OCI-LY7 (cell line): ENCODE measurements around the gene GAP43. TPM values are rescaled to one million over a fixed set of nuclear protein-coding genes. Genes with fewer than 3 reads are reported as not detected.

Source experiments
- BruUV-seq: library from RNA; stranded (reverse); fragments of 400-500 nt; replicated peaks from 2 replicates; lab custom pipeline; 2021; lab: Mats Ljungman, UMichigan
- CTCF ChIA-PET: fragments of 300-600 bp; sonication (Branson Sonifier 250); formaldehyde crosslinking; loops from one replicate; lab custom pipeline; 2022; ENCODE audit warnings: antibody characterized with exemption; ENCODE audit not compliant: unreplicated experiment; lab: Charles Lee
- POLR2A ChIA-PET: fragments of 300-600 bp; sonication (Branson Sonifier 250); formaldehyde crosslinking; loops from one replicate; lab custom pipeline; 2022; ENCODE audit warnings: antibody characterized with exemption; lab: Charles Lee
- DNase-seq: peaks from one replicate; pipeline ENCODE4 v3.0.0-alpha.2; 2015; ENCODE audit warnings: low spot score
- H2AFZ ChIP-seq: fragments of 200-600 bp; sonication (generic), shearing (Covaris generic); 2 replicates; pipeline ENCODE4 v1.6.1; 2014; ENCODE audit warnings: mild to moderate bottlenecking, antibody characterized with exemption, low read length, moderate library complexity
- H3K27ac ChIP-seq: fragments of 200-600 bp; sonication (generic); 2 replicates; pipeline ENCODE4 v1.5.1; 2014; ENCODE audit warnings: mixed run types, low read depth, mild to moderate bottlenecking, moderate library complexity, low read length, inconsistent platforms; ENCODE audit not compliant: poor library complexity, severe bottlenecking
- H3K36me3 ChIP-seq: fragments of 200-600 bp; sonication (generic); 2 replicates; pipeline ENCODE4 v1.6.1; 2014; ENCODE audit warnings: mild to moderate bottlenecking, antibody characterized with exemption, low read length, moderate library complexity, mixed read lengths; ENCODE audit not compliant: insufficient read depth
- H3K4me1 ChIP-seq: fragments of 200-600 bp; sonication (generic); 2 replicates; pipeline ENCODE4 v1.5.1; 2014; ENCODE audit warnings: mild to moderate bottlenecking, low read length; ENCODE audit not compliant: insufficient read depth, poor library complexity, severe bottlenecking
- H3K4me2 ChIP-seq: fragments of 200-600 bp; sonication (generic); 2 replicates; pipeline ENCODE4 v1.6.1; 2014; ENCODE audit warnings: mild to moderate bottlenecking, low read length
- H3K4me3 ChIP-seq: fragments of 200-600 bp; sonication (generic); 2 replicates; pipeline ENCODE4 v1.5.1; 2014; ENCODE audit warnings: mild to moderate bottlenecking, low read depth, low read length; ENCODE audit not compliant: poor library complexity, severe bottlenecking
- H3K79me2 ChIP-seq: fragments of 200-600 bp; sonication (generic); 2 replicates; pipeline ENCODE4 v1.6.1; 2016; ENCODE audit warnings: low read depth, mild to moderate bottlenecking, low read length, moderate library complexity, mixed read lengths; ENCODE audit not compliant: insufficient read depth
- H3K9me2 ChIP-seq: fragments of 200-600 bp; sonication (generic); 2 replicates; pipeline ENCODE4 v1.6.1; 2016; ENCODE audit warnings: mild to moderate bottlenecking, low read length, mixed read lengths; ENCODE audit not compliant: insufficient read depth
- H3K9me3 ChIP-seq: fragments of 200-600 bp; sonication (generic); 2 replicates; pipeline ENCODE4 v1.6.1; 2014; ENCODE audit warnings: mild to moderate bottlenecking, mixed run types, low read length, mixed read lengths
- H4K20me1 ChIP-seq: fragments of 200-600 bp; sonication (generic); 2 replicates; pipeline ENCODE4 v1.6.1; 2014; ENCODE audit warnings: mild to moderate bottlenecking, antibody characterized with exemption, low read length, moderate library complexity, mixed read lengths; ENCODE audit not compliant: insufficient read depth
- EZH2phosphoT487 ChIP-seq: fragments of 200-600 bp; sonication (generic); IDR thresholded peaks from 2 replicates; pipeline ENCODE4 v1.6.1; 2018; ENCODE audit warnings: low read depth, borderline replicate concordance, mild to moderate bottlenecking, mixed run types, antibody characterized with exemption, low read length, moderate library complexity, mixed read lengths
- intact Hi-C: fragments of 100-400 bp; cut with micrococcal nuclease; formaldehyde crosslinking; loops from one replicate; pipeline ENCODE4 v1.10.0; 2022; ENCODE audit not compliant: unreplicated experiment
- total RNA-seq, 2 experiments: library from RNA; depleted of rRNA in 1 of 2; stranded (reverse); fragments of >200 nt in 1 of 2; shearing (Covaris generic) in 1 of 2; gene quantifications; 2 replicates each; pipeline ENCODE4 v1.2.3, GENCODE V29; 2014 to 2022
- TF ChIP-seq, protein P1 (sequence below): fragments of 200-600 bp; sonication (generic); conservative IDR thresholded peaks from 2 replicates; pipeline ENCODE4 v1.5.1; 2014; ENCODE audit warnings: mild to moderate bottlenecking, antibody characterized with exemption, low read length, moderate library complexity, mixed read lengths

GAP43 gene
- total RNA-seq, 2 experiments from 2014 or later = not detected

DNA sequence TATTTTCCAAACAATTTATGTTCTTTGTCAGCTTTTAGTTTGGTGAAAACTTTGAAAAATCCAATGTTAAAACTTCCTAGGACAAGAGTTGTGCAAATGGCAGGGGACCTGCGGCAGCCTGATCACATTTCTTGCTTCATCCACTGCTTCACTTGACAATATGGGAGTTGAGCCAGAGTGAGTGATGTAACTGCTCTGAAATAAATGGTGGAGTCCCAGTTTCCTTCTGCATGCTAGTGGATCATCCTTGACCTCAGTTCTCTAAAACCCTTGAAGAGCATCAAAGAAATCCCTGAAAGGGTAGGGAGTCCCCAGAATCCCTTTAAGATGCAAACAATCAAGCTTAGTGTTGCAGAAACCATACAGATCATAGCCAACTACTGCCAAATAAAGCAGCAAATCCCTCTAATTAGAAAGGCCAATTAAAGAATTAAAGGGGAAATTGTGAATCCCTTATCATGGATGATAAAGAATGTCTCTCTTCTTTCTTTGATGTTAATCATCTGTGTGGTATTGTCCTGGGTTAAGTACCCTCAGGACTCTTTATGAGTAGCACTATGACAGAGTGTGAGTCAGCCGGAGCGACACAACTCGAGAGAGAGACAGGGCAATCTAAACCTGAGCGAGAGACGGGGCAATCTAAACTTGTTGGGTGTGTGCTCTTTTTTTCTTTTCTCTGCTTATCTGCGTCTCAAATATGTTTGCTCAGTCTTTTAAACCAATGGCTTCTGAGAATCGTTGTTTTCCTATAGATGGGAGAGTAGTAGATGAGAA lies 41.8 kb upstream of the GAP43 start:
- Histone ChIP-seq H3K27ac (no peak overlapping the region), H3K4me3 (no peak overlapping the region), H3K9me2 (no peaks in the 10 kb centered on the region), H4K20me1 (no peaks in the 10 kb centered on the region), H3K79me2 (no peaks in the 10 kb centered on the region), H3K4me1 (no peaks in the 10 kb centered on the region), H3K9me3 (no peaks in the 10 kb centered on the region), H2AFZ (no peak overlapping the region), H3K36me3 (no peaks in the 10 kb centered on the region), H3K4me2 (no peak overlapping the region)
- no peak for DNase-seq
- no TSS peak for BruUV-seq
- no peak for TF ChIP-seq EZH2phosphoT487
- TF ChIP-seq, protein P1, sequence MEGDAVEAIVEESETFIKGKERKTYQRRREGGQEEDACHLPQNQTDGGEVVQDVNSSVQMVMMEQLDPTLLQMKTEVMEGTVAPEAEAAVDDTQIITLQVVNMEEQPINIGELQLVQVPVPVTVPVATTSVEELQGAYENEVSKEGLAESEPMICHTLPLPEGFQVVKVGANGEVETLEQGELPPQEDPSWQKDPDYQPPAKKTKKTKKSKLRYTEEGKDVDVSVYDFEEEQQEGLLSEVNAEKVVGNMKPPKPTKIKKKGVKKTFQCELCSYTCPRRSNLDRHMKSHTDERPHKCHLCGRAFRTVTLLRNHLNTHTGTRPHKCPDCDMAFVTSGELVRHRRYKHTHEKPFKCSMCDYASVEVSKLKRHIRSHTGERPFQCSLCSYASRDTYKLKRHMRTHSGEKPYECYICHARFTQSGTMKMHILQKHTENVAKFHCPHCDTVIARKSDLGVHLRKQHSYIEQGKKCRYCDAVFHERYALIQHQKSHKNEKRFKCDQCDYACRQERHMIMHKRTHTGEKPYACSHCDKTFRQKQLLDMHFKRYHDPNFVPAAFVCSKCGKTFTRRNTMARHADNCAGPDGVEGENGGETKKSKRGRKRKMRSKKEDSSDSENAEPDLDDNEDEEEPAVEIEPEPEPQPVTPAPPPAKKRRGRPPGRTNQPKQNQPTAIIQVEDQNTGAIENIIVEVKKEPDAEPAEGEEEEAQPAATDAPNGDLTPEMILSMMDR = no peak
- ChIA-PET CTCF (no interaction called here), POLR2A (interaction anchor here (0.6 kb wide), 1 partner anchor 1159 kb away, joined by 3 read pairs; no protein-coding TSS in a partner anchor)
- intact Hi-C loops = loop anchor here (5.0 kb wide), 1 partner anchor 296 kb away; no protein-coding TSS in a partner anchor

DNA sequence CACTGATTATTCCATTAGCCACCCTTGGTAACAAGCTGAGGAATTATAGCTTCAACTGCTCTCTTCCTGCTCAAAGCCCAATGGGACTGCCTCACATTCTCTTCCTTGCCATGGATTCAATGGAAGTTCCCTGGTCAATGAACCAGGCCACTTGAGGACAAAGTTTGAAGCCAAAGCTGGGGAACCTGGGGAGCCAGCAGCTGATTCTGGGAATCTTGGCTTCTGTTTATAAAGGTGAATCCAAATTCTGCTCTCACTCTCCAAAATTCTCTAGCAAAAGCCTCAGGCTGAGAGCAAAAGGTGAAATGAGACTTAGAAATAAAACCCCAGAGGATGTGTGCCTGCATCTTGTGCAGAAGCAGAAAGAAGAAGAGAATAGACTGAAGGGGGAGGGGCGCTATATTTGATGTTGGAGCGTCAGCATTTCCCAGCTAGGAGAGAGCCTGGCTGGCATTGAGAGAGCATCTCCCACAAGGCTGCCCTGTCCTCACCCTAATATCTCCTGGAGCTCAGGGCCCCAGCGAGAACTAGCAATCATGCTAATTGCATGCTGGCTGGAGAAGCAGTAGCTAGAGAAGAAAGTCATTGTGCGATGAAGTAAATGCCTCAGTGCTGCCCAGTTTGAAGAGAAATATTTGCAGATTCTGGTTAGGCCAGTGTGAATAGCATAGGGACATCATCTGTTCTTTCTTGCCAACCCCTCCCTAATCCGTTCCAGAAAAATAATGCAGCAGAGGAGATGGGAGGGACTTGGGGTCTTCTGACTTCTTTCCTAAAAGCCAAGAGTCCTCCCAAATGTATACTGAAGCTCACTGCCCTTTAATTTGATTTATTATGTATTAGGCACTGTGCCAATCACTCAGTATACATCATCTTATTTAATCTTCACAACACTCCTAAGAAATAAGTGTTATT lies 34.9 kb upstream of the GAP43 start:
- ChIA-PET POLR2A (interaction anchor here (1.7 to 1.9 kb wide), 2 partner anchors 13 to 25 kb away, joined by 3 to 4 read pairs; no protein-coding TSS in a partner anchor), CTCF (no interaction called here)
- Histone ChIP-seq H3K4me3 (no peak overlapping the region), H3K9me2 (no peaks in the 10 kb centered on the region), H3K4me1 (no peaks in the 10 kb centered on the region), H2AFZ (no peak overlapping the region), H3K79me2 (no peaks in the 10 kb centered on the region), H3K4me2 (no peak overlapping the region), H3K36me3 (no peaks in the 10 kb centered on the region), H3K9me3 (no peaks in the 10 kb centered on the region), H3K27ac (no peak overlapping the region), H4K20me1 (no peaks in the 10 kb centered on the region)
- intact Hi-C loops = no loop called here
- no peak for TF ChIP-seq EZH2phosphoT487
- TF ChIP-seq, protein P1 = no peak
- no peak for DNase-seq
- BruUV-seq = no TSS peak
